HEK293T (cell line): ENCODE data around the gene HEATR9.
A peak's percentile ranks its signal among the peaks of the same experiment; 100 is the strongest.
"Not testable (repeated sequence)": the region's sequence is repeated elsewhere in the genome, so short reads cannot be mapped to it uniquely, and the experiment has no call there.

Experiments
- CTCF ChIA-PET: fragments of 350-600 bp; formaldehyde crosslinking; extraction: SDS; loops from one replicate; lab custom pipeline; 2021; ENCODE audit warnings: antibody characterized with exemption, inconsistent platforms; lab: Yijun Ruan, JAX
- POLR2A ChIA-PET: fragments of 350-600 bp; formaldehyde crosslinking; extraction: SDS; loops from one replicate; lab custom pipeline; 2020; ENCODE audit warnings: antibody characterized with exemption, inconsistent platforms; lab: Yijun Ruan, JAX
- DNase-seq: peaks from one replicate; pipeline ENCODE4 v3.0.0; 2012; ENCODE audit warnings: mixed read lengths; ENCODE audit errors: extremely low spot score
- ARNT ChIP-seq: fragments of 450-650 bp; IDR thresholded peaks from 2 replicates; pipeline ENCODE4 v1.6.1; 2017; ENCODE audit warnings: mild to moderate bottlenecking
- BHLHE40 ChIP-seq: fragments of 450-650 bp; IDR thresholded peaks from 2 replicates; pipeline ENCODE4 v1.6.1; 2016; ENCODE audit warnings: mild to moderate bottlenecking, moderate library complexity, borderline replicate concordance
- CTBP1 ChIP-seq: fragments of 450-650 bp; IDR thresholded peaks from 2 replicates; pipeline ENCODE4 v1.6.1; 2016; ENCODE audit warnings: borderline replicate concordance
- ELF4 ChIP-seq: fragments of 450-650 bp; IDR thresholded peaks from 2 replicates; pipeline ENCODE4 v1.6.1; 2017; ENCODE audit warnings: antibody characterized with exemption
- FOXA1 ChIP-seq: fragments of 450-650 bp; IDR thresholded peaks from 2 replicates; pipeline ENCODE4 v1.6.1; 2016; ENCODE audit warnings: mild to moderate bottlenecking
- FOXK2 ChIP-seq: fragments of 450-650 bp; IDR thresholded peaks from 2 replicates; pipeline ENCODE4 v1.6.1; 2016; ENCODE audit warnings: mild to moderate bottlenecking
- FOXM1 ChIP-seq: fragments of 450-650 bp; IDR thresholded peaks from 2 replicates; pipeline ENCODE4 v1.6.1; 2017; ENCODE audit warnings: mild to moderate bottlenecking, borderline replicate concordance
- HDGF ChIP-seq: fragments of 450-650 bp; IDR thresholded peaks from 2 replicates; pipeline ENCODE4 v1.6.1; 2017; ENCODE audit warnings: antibody characterized with exemption, borderline replicate concordance
- L3MBTL2 ChIP-seq: fragments of 450-650 bp; conservative IDR thresholded peaks from 2 replicates; pipeline ENCODE4 v1.6.1; 2016; ENCODE audit warnings: mild to moderate bottlenecking
- LEF1 ChIP-seq: fragments of 450-650 bp; IDR thresholded peaks from 2 replicates; pipeline ENCODE4 v1.6.1; 2017; ENCODE audit warnings: mild to moderate bottlenecking, borderline replicate concordance
- NFRKB ChIP-seq: fragments of 450-650 bp; IDR thresholded peaks from 2 replicates; pipeline ENCODE4 v1.6.1; 2016; ENCODE audit warnings: mild to moderate bottlenecking, moderate library complexity
- PKNOX1 ChIP-seq: fragments of 450-650 bp; IDR thresholded peaks from 2 replicates; pipeline ENCODE4 v1.6.1; 2016
- SP1 ChIP-seq: fragments of 450-650 bp; IDR thresholded peaks from 2 replicates; pipeline ENCODE4 v1.6.1; 2017
- SUZ12 ChIP-seq: fragments of 450-650 bp; IDR thresholded peaks from 2 replicates; pipeline ENCODE4 v1.6.1; 2016; ENCODE audit warnings: mild to moderate bottlenecking
- TARDBP ChIP-seq: fragments of 450-650 bp; IDR thresholded peaks from 2 replicates; pipeline ENCODE4 v1.6.1; 2016
- ZNF384 ChIP-seq: fragments of 450-650 bp; IDR thresholded peaks from 2 replicates; pipeline ENCODE4 v1.6.1; 2016

Gene HEATR9

GRCh38 chr17:35901631-35902175 lies 33.0 kb upstream of the HEATR9 start:
- ChIA-PET POLR2A (interaction anchor here (0.7 to 1.6 kb wide), 4 partner anchors 10 to 528 kb away, joined by 3 to 4 read pairs (median 3); partner anchors contain the start of genes SLFN11 and TAF15), CTCF (no interaction called here)
- DNase-seq = no peak

GRCh38 chr17:35900708-35901480 lies 32.2 kb upstream of the HEATR9 start:
- TF ChIP-seq LEF1 (no peak), FOXK2 (no peak), ARNT (no peak), PKNOX1 (peak; percentile 91), HDGF (no peak)
- POLR2A ChIA-PET = interaction anchor here (1.0 to 1.3 kb wide), 3 partner anchors 29 to 527 kb away, joined by 3 to 4 read pairs (median 3); partner anchors contain the start of genes RDM1 and SLFN11

More at GRCh38 chr17:35901631-35902175, 33.0 kb upstream of the HEATR9 start:
- TF ChIP-seq SUZ12 = no peak
- TF ChIP-seq SP1 = no peak
- no peak for TF ChIP-seq PKNOX1
- TF ChIP-seq CTBP1 = no peak
- no peak for TF ChIP-seq L3MBTL2

GRCh38 chr17:35900280-35900679 lies 31.6 kb upstream of the HEATR9 start:
- ChIA-PET POLR2A (interaction anchor here (1.0 to 1.3 kb wide), 2 partner anchors 30 to 51 kb away, joined by 3 to 4 read pairs; partner anchors contain the start of gene RDM1), CTCF (no interaction called here)
- DNase-seq = no peak
- TF ChIP-seq FOXM1 (no peak), LEF1 (no peak), NFRKB (no peak), SUZ12 (no peak), HDGF (no peak), L3MBTL2 (no peak), CTBP1 (no peak), PKNOX1 (no peak), ARNT (no peak), ELF4 (no peak), TARDBP (no peak), ZNF384 (no peak), FOXK2 (no peak), FOXA1 (no peak), BHLHE40 (no peak), SP1 (no peak)

More at GRCh38 chr17:35900708-35901480, 32.2 kb upstream of the HEATR9 start:
- DNase-seq = peak; percentile 25
- CTCF ChIA-PET = no interaction called here

GRCh38 chr17:35898283-35899070 lies 29.8 kb upstream of the HEATR9 start:
- no peak for DNase-seq
- CTCF ChIA-PET = no interaction called here
- POLR2A ChIA-PET = interaction anchor here (1.1 kb wide), 1 partner anchor 33 kb away, joined by 3 read pairs; the partner anchor contains the start of gene RDM1
- TF ChIP-seq ELF4 = no peak
- TF ChIP-seq ARNT = no peak
- no peak for TF ChIP-seq L3MBTL2
- TF ChIP-seq HDGF = no peak
- TF ChIP-seq LEF1 = no peak
- no peak for TF ChIP-seq FOXM1
- TF ChIP-seq BHLHE40 = no peak
- no peak for TF ChIP-seq TARDBP
- no peak for TF ChIP-seq ZNF384
- no peak for TF ChIP-seq PKNOX1
- no peak for TF ChIP-seq SUZ12
- no peak for TF ChIP-seq FOXA1

GRCh38 chr17:35897772-35898171 lies 29.1 kb upstream of the HEATR9 start:
- DNase-seq, POLR2A ChIA-PET, CTCF ChIA-PET: not testable (repeated sequence)
